ENCODE data around the gene VPS50.

Gene VPS50

DNA sequence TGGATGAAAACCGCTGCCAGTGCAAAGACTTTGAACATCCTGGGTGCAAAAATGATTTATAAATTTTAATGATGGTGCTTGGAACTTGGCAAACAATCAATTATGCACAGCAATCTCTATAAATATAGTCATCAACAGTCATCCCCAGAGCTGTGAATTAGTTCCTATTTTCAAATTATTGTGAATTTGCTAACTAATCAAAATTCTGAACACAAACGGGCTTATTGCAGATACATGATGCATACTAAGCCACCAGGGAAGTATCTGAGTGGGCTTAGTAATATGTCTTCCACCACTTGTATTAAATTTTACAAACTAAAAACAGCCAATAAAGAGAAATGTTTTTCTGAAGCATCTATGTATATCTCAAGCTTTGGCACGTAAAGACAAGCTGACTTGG is 177.2 kb downstream of the VPS50 start:
- DNase-seq (ENCODE audit: low read depth) = no peak

All from amniotic epithelial cell (primary cell).